A549 treated with Mapracorat at 1 μM for 4 hours (cell line): Measurements from ENCODE around the gene PLAAT2. TPM values are rescaled to one million over a fixed set of nuclear protein-coding genes. Genes with fewer than 3 reads are reported as not detected.

Experiments used
- total RNA-seq: library from RNA; stranded (reverse); fragments of 200-300 nt; extraction: Qiagen RNA extraction; gene quantifications from 5 replicates; pipeline ENCODE4 v1.2.3, GENCODE V29; 2022

Gene PLAAT2
- 0.34 to 1.5 TPM (median 0.46 TPM) in 5 replicates for total RNA-seq

DNA sequence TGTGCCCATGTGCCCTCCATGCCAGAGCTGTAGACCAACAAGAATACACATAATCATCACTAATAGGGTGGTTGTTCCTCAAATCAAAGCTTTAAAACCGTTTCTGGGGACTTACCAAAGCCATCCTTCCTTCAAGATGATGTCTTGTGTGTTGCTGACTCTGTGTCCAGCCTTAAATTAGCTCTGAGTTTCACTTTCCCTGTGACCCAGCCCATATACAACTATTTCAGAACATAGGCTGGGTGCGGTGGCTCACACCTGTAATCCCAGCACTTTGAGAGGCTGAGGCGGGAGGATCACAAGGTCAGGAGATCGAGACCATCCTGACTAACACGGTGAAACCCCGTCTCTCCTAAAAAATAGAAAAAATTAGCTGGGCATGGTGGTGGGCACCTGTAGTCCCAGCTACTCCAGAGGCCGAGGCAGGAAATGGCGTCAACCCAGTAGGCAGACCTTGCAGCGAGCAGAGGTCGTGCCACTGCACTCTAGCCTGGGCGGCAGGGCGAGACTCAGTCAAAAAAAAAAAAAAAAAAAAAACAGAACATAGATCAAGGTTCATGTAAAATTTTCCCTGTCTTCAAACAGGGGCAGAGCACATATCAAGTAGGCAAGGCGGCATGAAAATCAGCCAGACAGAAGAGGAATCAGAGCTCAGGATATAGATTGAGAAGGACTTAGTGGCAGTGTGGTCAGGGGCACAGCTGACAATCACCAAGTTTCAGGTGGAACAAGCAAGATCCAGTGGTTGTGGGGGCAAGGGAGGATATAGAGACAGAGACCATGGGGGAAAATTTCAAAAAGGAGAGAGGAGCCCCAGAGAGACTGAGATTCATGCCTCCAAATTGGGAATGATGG is at the start of gene PLAAT2:
Gene PLAAT2, minus strand, starts transcription at position 179 of the 855 bp plus-strand sequence. Its CDS starts 55 bp downstream, at position 124.

DNA sequence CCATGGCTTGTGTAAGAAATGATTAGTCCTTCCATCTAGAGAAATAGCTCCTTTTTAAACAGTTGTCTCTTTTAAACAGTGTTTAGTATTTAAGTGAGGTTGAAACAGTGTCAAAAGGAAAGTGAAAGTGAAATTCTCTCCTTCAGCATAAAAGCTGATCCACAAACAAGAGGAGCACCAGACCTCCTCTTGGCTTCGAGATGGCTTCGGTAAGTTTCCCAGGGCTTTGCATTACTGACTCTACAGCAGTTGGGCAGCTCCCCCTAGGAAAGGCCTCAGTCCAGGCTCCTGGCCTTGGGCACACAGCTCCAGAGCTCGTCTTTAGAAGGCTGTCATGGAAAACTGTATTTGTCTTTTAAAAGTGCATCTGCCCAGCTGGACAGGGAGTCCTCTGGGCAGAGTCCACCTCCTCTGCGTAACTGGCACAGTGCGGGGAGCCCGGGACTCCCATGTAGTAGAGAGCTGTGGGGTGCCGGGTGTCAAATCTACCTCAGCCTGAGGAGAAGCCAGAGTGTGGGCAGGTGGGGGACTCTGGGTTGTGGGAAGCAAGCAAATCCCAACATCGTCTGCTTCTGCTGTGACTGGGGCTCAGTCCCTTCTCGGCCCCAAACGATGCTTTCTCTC is 26.4 kb downstream of the PLAAT2 start, which contains the start of gene PLAAT4:
Gene PLAAT4, plus strand, starts transcription at position 140 of the 624 bp plus-strand sequence. Its CDS starts 61 bp downstream, at position 201.

GRCh38 chr11:63505857-63506528 is 57.2 kb downstream of the PLAAT2 start, which contains the start of gene LGALS12:
TSS of gene LGALS12 (plus strand) at chr11:63506084. CDS start at chr11:63506459, 375 bp downstream.

Other genes with a start within 250 kb of the PLAAT2 start
- not detected in 5 replicates for gene SLC22A9, start 193.6 kb downstream of the PLAAT2 start, total RNA-seq
- gene PLAAT5, start 72.2 kb downstream of the PLAAT2 start, total RNA-seq = not detected in 5 replicates
- not detected in 5 replicates for gene LGALS12, start 57.3 kb downstream of the PLAAT2 start, total RNA-seq
- gene PLAAT4, start 26.6 kb downstream of the PLAAT2 start, total RNA-seq = 1.4 to 2.6 TPM (median 1.8 TPM) in 5 replicates
- 50.0 to 72.4 TPM (median 60.3 TPM) in 5 replicates for gene PLAAT3, start 51.1 kb upstream of the PLAAT2 start, total RNA-seq
- gene ATL3, start 108.0 kb upstream of the PLAAT2 start, total RNA-seq = 30.3 to 37.2 TPM (median 33.1 TPM) in 5 replicates
- 93.6 to 107 TPM (median 103 TPM) in 5 replicates for gene RTN3, start 118.1 kb upstream of the PLAAT2 start, total RNA-seq
- 3.8 to 6.9 TPM (median 6.0 TPM) in 5 replicates for gene ZFTA, start 205.4 kb upstream of the PLAAT2 start, total RNA-seq